Parathyroid adenoma (tissue), 2 donors: ENCODE results near the gene SLC52A3.

Experiments used
- H2AFZ ChIP-seq: fragments of 300-600 bp; sonication (generic); one replicate; pipeline ENCODE4 v1.7.0; 2017; ENCODE audit warnings: antibody characterized with exemption, mild to moderate bottlenecking
- H3K27ac ChIP-seq: fragments of 300-600 bp; sonication (generic); one replicate; pipeline ENCODE4 v1.7.0; 2017
- H3K27me3 ChIP-seq: fragments of 300-600 bp; sonication (generic); one replicate; pipeline ENCODE4 v1.7.0; 2017; ENCODE audit warnings: low read length; ENCODE audit not compliant: control insufficient read depth, insufficient read depth
- H3K36me3 ChIP-seq: fragments of 300-600 bp; sonication (generic); one replicate; pipeline ENCODE4 v1.7.0; 2017; ENCODE audit warnings: low read length; ENCODE audit not compliant: control insufficient read depth, insufficient read depth
- H3K4me1 ChIP-seq: fragments of 300-600 bp; sonication (generic); one replicate; pipeline ENCODE4 v1.7.0; 2017; ENCODE audit warnings: control low read depth
- H3K4me2 ChIP-seq: fragments of 300-600 bp; sonication (generic); one replicate; pipeline ENCODE4 v1.7.0; 2017; ENCODE audit warnings: low read length
- H3K4me3 ChIP-seq: fragments of 300-600 bp; sonication (generic); one replicate; pipeline ENCODE4 v1.7.0; 2017; ENCODE audit warnings: low read depth, low read length
- H3K79me2 ChIP-seq: fragments of 300-600 bp; sonication (generic); one replicate; pipeline ENCODE4 v1.7.0; 2017; ENCODE audit warnings: control low read depth
- H3K9ac ChIP-seq: fragments of 300-600 bp; sonication (generic); one replicate; pipeline ENCODE4 v1.7.0; 2017; ENCODE audit warnings: mild to moderate bottlenecking
- H3K9me3 ChIP-seq: fragments of 300-600 bp; sonication (generic); one replicate; pipeline ENCODE4 v1.7.0; 2017; ENCODE audit warnings: low read length; ENCODE audit not compliant: control insufficient read depth
- CTCF ChIP-seq: fragments of 300-600 bp; sonication (generic); IDR thresholded peaks from one replicate; pipeline ENCODE4 v1.7.0; 2017; ENCODE audit warnings: antibody characterized with exemption, mild to moderate bottlenecking
- donor health status: primary hyperparathyroidism.

SLC52A3 gene

GRCh38 chr20:752291-752690 is 16.0 kb downstream of the SLC52A3 start:
- H3K4me3 ChIP-seq = no peak overlapping the region
- no peak overlapping the region for H3K4me2 ChIP-seq
- no peaks in the 10 kb centered on the region for H3K9me3 ChIP-seq
- TF ChIP-seq CTCF = no peak
- no peaks in the 10 kb centered on the region for H3K27me3 ChIP-seq
- H3K4me1 ChIP-seq = no peaks in the 10 kb centered on the region
- H2AFZ ChIP-seq = no peak overlapping the region
- no peak overlapping the region for H3K9ac ChIP-seq
- no peaks in the 10 kb centered on the region for H3K79me2 ChIP-seq
- H3K27ac ChIP-seq = no peak overlapping the region
- H3K36me3 ChIP-seq = no peaks in the 10 kb centered on the region

- Histone ChIP-seq H3K27me3 (no peaks in the 10 kb centered on the region), H3K9me3 (no peaks in the 10 kb centered on the region), H3K36me3 (no peaks in the 10 kb centered on the region), H3K4me3 (no peak overlapping the region), H3K4me2 (no peak overlapping the region), H2AFZ (no peak overlapping the region), H3K27ac (no peak overlapping the region), H3K79me2 (no peaks in the 10 kb centered on the region), H3K4me1 (no peaks in the 10 kb centered on the region), H3K9ac (no peak overlapping the region)
- no peak for TF ChIP-seq CTCF
Observed at GRCh38 chr20:751761-752160, 16.5 kb downstream of the SLC52A3 start.

- no peak overlapping the region for H3K4me2 ChIP-seq
- H3K9me3 ChIP-seq = no peaks in the 10 kb centered on the region
- TF ChIP-seq CTCF = no peak
- no peak overlapping the region for H3K27ac ChIP-seq
- no peaks in the 10 kb centered on the region for H3K36me3 ChIP-seq
- H3K9ac ChIP-seq = no peak overlapping the region
- no peak overlapping the region for H3K4me3 ChIP-seq
- H3K27me3 ChIP-seq = no peaks in the 10 kb centered on the region
- H3K79me2 ChIP-seq = no peaks in the 10 kb centered on the region
- H3K4me1 ChIP-seq = no peaks in the 10 kb centered on the region
- no peak overlapping the region for H2AFZ ChIP-seq
Observed at GRCh38 chr20:750801-751200, 17.5 kb downstream of the SLC52A3 start.

GRCh38 chr20:745683-746301 is 22.5 kb downstream of the SLC52A3 start:
- Histone ChIP-seq H3K9ac (no peak overlapping the region), H3K4me3 (no peak overlapping the region), H3K79me2 (no peaks in the 10 kb centered on the region), H3K4me2 (no peak overlapping the region), H2AFZ (no peak overlapping the region), H3K36me3 (no peaks in the 10 kb centered on the region), H3K27ac (no peak overlapping the region), H3K4me1 (no peaks in the 10 kb centered on the region), H3K9me3 (peaks cover 2% of the 10 kb centered on the region), H3K27me3 (no peaks in the 10 kb centered on the region)
- TF ChIP-seq CTCF = no peak

- Histone ChIP-seq H3K9ac (no peak overlapping the region), H3K4me2 (no peak overlapping the region), H3K4me1 (peaks cover 19% of the 10 kb centered on the region), H3K9me3 (peaks cover 2% of the 10 kb centered on the region), H3K27me3 (no peaks in the 10 kb centered on the region), H3K79me2 (no peaks in the 10 kb centered on the region), H2AFZ (no peak overlapping the region), H3K27ac (no peak overlapping the region), H3K4me3 (no peak overlapping the region), H3K36me3 (no peaks in the 10 kb centered on the region)
- no peak for TF ChIP-seq CTCF
Observed at GRCh38 chr20:742156-742555, 26.1 kb downstream of the SLC52A3 start.
